Stimulated activated CD4-positive, alpha-beta T cell treated with anti-CD3 and anti-CD28 coated beads, TNF-alpha, amount 100 ng/mL, for 4 hours (primary cell): Measurements from ENCODE around the gene KRTAP10-6.
"Not testable (repeated sequence)": the region's sequence is repeated elsewhere in the genome, so short reads cannot be mapped to it uniquely, and the experiment has no call there.

Experiments
- DNase-seq, 3 experiments: peaks; one replicate each; pipeline ENCODE4 v3.0.0-alpha.2; 2020; ENCODE audit warnings: low read depth in 3 of 3

KRTAP10-6 gene

GRCh38 chr21:44599264-44600029 lies 7.1 kb upstream of the KRTAP10-6 start:
- DNase-seq: no peak

GRCh38 chr21:44598061-44598460 lies 5.8 kb upstream of the KRTAP10-6 start:
- no peak for DNase-seq

GRCh38 chr21:44596068-44596725 lies 3.9 kb upstream of the KRTAP10-6 start:
- DNase-seq: no peak

- no peak for DNase-seq
Measured at GRCh38 chr21:44595524-44595923, 3.2 kb upstream of the KRTAP10-6 start.

GRCh38 chr21:44594406-44594916 lies 2.2 kb upstream of the KRTAP10-6 start:
- DNase-seq: no peak

- DNase-seq: no peak
Measured at GRCh38 chr21:44593598-44594405, 1.5 kb upstream of the KRTAP10-6 start.

GRCh38 chr21:44591801-44592130 lies 539 bp downstream of the KRTAP10-6 start:
- not testable (repeated sequence) for DNase-seq

GRCh38 chr21:44590897-44591800 lies 1.2 kb downstream of the KRTAP10-6 start:
- DNase-seq: not testable (repeated sequence)

GRCh38 chr21:44590311-44590721 lies 2.0 kb downstream of the KRTAP10-6 start:
- no peak for DNase-seq

- no peak for DNase-seq
Measured at GRCh38 chr21:44589586-44590305, 2.6 kb downstream of the KRTAP10-6 start.

- no peak for DNase-seq
Measured at GRCh38 chr21:44589094-44589493, 3.2 kb downstream of the KRTAP10-6 start.

- DNase-seq: no peak
Measured at GRCh38 chr21:44585892-44586291, 6.4 kb downstream of the KRTAP10-6 start.

GRCh38 chr21:44583800-44584147 lies 8.5 kb downstream of the KRTAP10-6 start:
- DNase-seq: peak in 1 of 3 experiments; percentile 13

- DNase-seq: no peak
Measured at GRCh38 chr21:44583089-44583799, 9.1 kb downstream of the KRTAP10-6 start.

GRCh38 chr21:44582055-44582454 lies 10.2 kb downstream of the KRTAP10-6 start:
- DNase-seq: no peak

GRCh38 chr21:44581158-44581557 lies 11.1 kb downstream of the KRTAP10-6 start:
- no peak for DNase-seq

GRCh38 chr21:44580231-44580821 lies 12.0 kb downstream of the KRTAP10-6 start, which contains the start of gene KRTAP10-5:
KRTAP10-5 (minus strand) TSS chr21:44580604; CDS start chr21:44580578, 26 bp downstream.
- not testable (repeated sequence) for DNase-seq

- DNase-seq: no peak
Measured at GRCh38 chr21:44579833-44580144, 12.5 kb downstream of the KRTAP10-6 start.

GRCh38 chr21:44579056-44579832 lies 13.1 kb downstream of the KRTAP10-6 start:
- DNase-seq: no peak
